OCI-LY3 (cell line): ENCODE data around the gene ELP4.
"Not testable (repeated sequence)": the region's sequence is repeated elsewhere in the genome, so short reads cannot be mapped to it uniquely, and the experiment has no call there.

Experiments used
- H2AFZ ChIP-seq: fragments of 200-600, 300-600 bp; shearing (Covaris generic); 2 replicates; pipeline ENCODE4 v1.6.0; 2014; ENCODE audit warnings: antibody characterized with exemption, low read depth, low read length
- H3K27ac ChIP-seq: fragments of 200-600, 300-600 bp; sonication (generic); 2 replicates; pipeline ENCODE4 v1.5.1; 2014; ENCODE audit warnings: mild to moderate bottlenecking, low read length, moderate library complexity, mixed read lengths
- H3K27me3 ChIP-seq: fragments of 200-600, 300-600 bp; sonication (generic); 2 replicates; pipeline ENCODE4 v1.6.1; 2014; ENCODE audit warnings: low read depth, low read length, mixed read lengths
- H3K36me3 ChIP-seq: fragments of 200-600, 300-600 bp; sonication (generic); replicated peaks from 2 replicates; pipeline ENCODE3; 2014; ENCODE audit warnings: low read depth, low read length, mixed read lengths
- H3K4me1 ChIP-seq: fragments of 300-600, 200-600 bp; sonication (generic); 2 replicates; pipeline ENCODE4 v1.6.1; 2014; ENCODE audit warnings: low read length, mixed read lengths
- H3K4me2 ChIP-seq: fragments of 200-600, 300-600 bp; sonication (generic); 2 replicates; pipeline ENCODE4 v1.6.1; 2014; ENCODE audit warnings: low read length, mixed read lengths
- H3K4me3 ChIP-seq: fragments of 300-600, 200-600 bp; sonication (generic); 2 replicates; pipeline ENCODE4 v1.5.1; 2014; ENCODE audit warnings: antibody characterized with exemption, mild to moderate bottlenecking, low read length, moderate library complexity
- H3K79me2 ChIP-seq: fragments of 300-600, 200-600 bp; shearing (Covaris generic); 2 replicates; pipeline ENCODE4 v1.6.1; 2014; ENCODE audit warnings: mild to moderate bottlenecking, low read length, mixed read lengths
- H3K9ac ChIP-seq: fragments of 300-600, 200-600 bp; shearing (Covaris generic); 2 replicates; pipeline ENCODE4 v1.6.0; 2014; ENCODE audit warnings: mild to moderate bottlenecking, low read length, moderate library complexity
- H3K9me3 ChIP-seq: fragments of 200-600, 300-600 bp; shearing (Covaris generic); 2 replicates; pipeline ENCODE4 v1.6.1; 2014; ENCODE audit warnings: low read length, mixed read lengths; ENCODE audit not compliant: insufficient read depth
- H4K20me1 ChIP-seq: fragments of 200-600, 300-600 bp; sonication (generic); 2 replicates; pipeline ENCODE4 v1.6.1; 2016; ENCODE audit warnings: low read length, mixed read lengths; ENCODE audit not compliant: insufficient read depth
- CTCF ChIP-seq: fragments of 200-600, 300-600 bp; sonication (generic); IDR thresholded peaks from 2 replicates; pipeline ENCODE4 v1.5.1; 2014; ENCODE audit warnings: antibody characterized with exemption, low read length, low read depth
- EZH2phosphoT487 ChIP-seq: fragments of 200-600 bp; shearing (Covaris generic); IDR thresholded peaks from 2 replicates; pipeline ENCODE4 v1.6.1; 2018; ENCODE audit warnings: antibody characterized with exemption, mixed run types, low read depth

Gene ELP4

GRCh38 chr11:31722754-31723153 lies 213.2 kb downstream of the ELP4 start:
- Histone ChIP-seq H3K79me2 (no peaks in the 10 kb centered on the region), H4K20me1 (no peaks in the 10 kb centered on the region), H3K27ac (no peak overlapping the region), H3K36me3 (no peaks in the 10 kb centered on the region), H3K4me2 (no peak overlapping the region), H3K4me1 (no peaks in the 10 kb centered on the region), H3K9ac (no peak overlapping the region), H3K4me3 (no peak overlapping the region), H3K9me3 (no peaks in the 10 kb centered on the region), H3K27me3 (no peaks in the 10 kb centered on the region), H2AFZ (no peak overlapping the region)
- TF ChIP-seq EZH2phosphoT487 (no peak), CTCF (no peak)

GRCh38 chr11:31725176-31725575 lies 215.6 kb downstream of the ELP4 start:
- no peak overlapping the region for H3K9ac ChIP-seq
- H3K79me2 ChIP-seq: no peaks in the 10 kb centered on the region
- H2AFZ ChIP-seq: no peak overlapping the region
- no peaks in the 10 kb centered on the region for H3K36me3 ChIP-seq
- no peaks in the 10 kb centered on the region for H3K4me1 ChIP-seq
- no peak overlapping the region for H3K4me2 ChIP-seq
- H4K20me1 ChIP-seq: no peaks in the 10 kb centered on the region
- TF ChIP-seq CTCF: no peak
- TF ChIP-seq EZH2phosphoT487: no peak
- no peak overlapping the region for H3K4me3 ChIP-seq
- no peaks in the 10 kb centered on the region for H3K27me3 ChIP-seq
- H3K27ac ChIP-seq: no peak overlapping the region
- H3K9me3 ChIP-seq: no peaks in the 10 kb centered on the region

- H2AFZ ChIP-seq: no peak overlapping the region
- H4K20me1 ChIP-seq: no peaks in the 10 kb centered on the region
- H3K4me1 ChIP-seq: no peaks in the 10 kb centered on the region
- no peak overlapping the region for H3K9ac ChIP-seq
- H3K79me2 ChIP-seq: no peaks in the 10 kb centered on the region
- H3K9me3 ChIP-seq: no peaks in the 10 kb centered on the region
- no peak overlapping the region for H3K27ac ChIP-seq
- H3K27me3 ChIP-seq: no peaks in the 10 kb centered on the region
- no peak overlapping the region for H3K4me3 ChIP-seq
- no peak for TF ChIP-seq CTCF
- TF ChIP-seq EZH2phosphoT487: no peak
- no peaks in the 10 kb centered on the region for H3K36me3 ChIP-seq
- no peak overlapping the region for H3K4me2 ChIP-seq
Observed at GRCh38 chr11:31728432-31728831, 218.9 kb downstream of the ELP4 start.

- Histone ChIP-seq H3K9me3 (no peaks in the 10 kb centered on the region), H3K27ac (no peak overlapping the region), H3K36me3 (no peaks in the 10 kb centered on the region), H3K4me3 (no peak overlapping the region), H3K4me1 (no peaks in the 10 kb centered on the region), H3K9ac (no peak overlapping the region), H3K79me2 (no peaks in the 10 kb centered on the region), H3K27me3 (no peaks in the 10 kb centered on the region), H2AFZ (no peak overlapping the region), H3K4me2 (no peak overlapping the region), H4K20me1 (no peaks in the 10 kb centered on the region)
- TF ChIP-seq CTCF (no peak), EZH2phosphoT487 (no peak)
Observed at GRCh38 chr11:31740131-31740530, 230.6 kb downstream of the ELP4 start.

GRCh38 chr11:31740731-31741368 lies 231.3 kb downstream of the ELP4 start:
- not testable (repeated sequence) for H3K4me2 ChIP-seq, H3K4me3 ChIP-seq, H3K4me1 ChIP-seq, H2AFZ ChIP-seq, H4K20me1 ChIP-seq, H3K27ac ChIP-seq, H3K9ac ChIP-seq, H3K9me3 ChIP-seq, H3K27me3 ChIP-seq, H3K79me2 ChIP-seq, H3K36me3 ChIP-seq
